Stimulated activated naive CD8-positive, alpha-beta T cell treated with anti-CD3 and anti-CD28 coated beads, Interleukin-15, Interleukin-2, amounts not matched to agents 100 U/mL and 50 U/mL, for 24 hours (primary cell): Measurements from ENCODE around the gene TNFSF15.

ENCODE experiments used
- ATAC-seq: fragments of 150-1000 bp; cut with Tn5 transposase; one replicate; pipeline ENCODE4 v1.10.0; 2021
- DNase-seq: peaks from one replicate; pipeline ENCODE4 v3.0.0; 2021

Gene TNFSF15

GRCh38 chr9:114825126-114825795, 19.4 kb upstream of the TNFSF15 start:
- ATAC-seq (no peak), DNase-seq (no peak)

DNA sequence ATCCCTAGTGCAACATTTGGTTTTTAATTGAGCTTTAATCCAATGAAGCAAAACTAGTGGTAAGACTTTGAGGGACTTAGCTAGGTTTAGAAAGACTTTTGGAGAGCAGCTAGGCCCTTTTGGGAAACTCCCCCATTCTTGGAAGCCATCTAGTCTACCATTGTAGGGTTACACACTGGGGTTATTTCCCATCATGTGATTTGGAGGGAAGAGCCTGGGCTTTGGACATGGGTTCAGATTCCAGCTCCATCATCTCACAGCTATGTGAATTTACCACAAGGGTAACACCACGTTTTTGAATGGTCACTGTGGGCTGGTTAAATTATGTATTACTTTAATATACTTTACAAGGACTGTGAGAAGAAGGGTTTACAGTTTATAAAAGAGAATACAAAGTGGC, 18.3 kb upstream of the TNFSF15 start:
- ATAC-seq (no peak), DNase-seq (no peak)

DNA sequence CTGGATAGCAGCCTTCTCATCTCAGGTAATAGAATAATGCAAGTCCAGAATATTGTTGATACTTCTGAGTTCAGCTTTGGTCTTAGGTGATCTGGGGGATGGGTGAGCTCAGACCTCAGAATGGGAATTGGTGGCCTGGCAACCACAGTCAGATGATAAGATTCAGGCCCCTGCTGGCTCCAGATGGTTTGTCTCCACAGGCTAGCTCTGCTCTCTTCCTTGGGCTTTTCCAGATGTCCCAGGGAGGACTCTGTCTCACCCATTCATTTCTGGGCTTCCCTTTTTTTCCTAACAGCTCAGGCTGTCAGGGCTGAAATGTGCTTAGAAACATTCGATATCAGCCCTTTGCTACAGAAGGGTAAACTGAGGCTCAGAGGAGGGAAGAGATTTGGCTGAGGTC, 17.6 kb upstream of the TNFSF15 start:
- ATAC-seq (no peak), DNase-seq (no peak)

- no peak for DNase-seq
- peak; percentile 47 for ATAC-seq
Measured at GRCh38 chr9:114822708-114823107, 16.9 kb upstream of the TNFSF15 start.

GRCh38 chr9:114820776-114821501, 15.1 kb upstream of the TNFSF15 start:
- no peak for DNase-seq

DNA sequence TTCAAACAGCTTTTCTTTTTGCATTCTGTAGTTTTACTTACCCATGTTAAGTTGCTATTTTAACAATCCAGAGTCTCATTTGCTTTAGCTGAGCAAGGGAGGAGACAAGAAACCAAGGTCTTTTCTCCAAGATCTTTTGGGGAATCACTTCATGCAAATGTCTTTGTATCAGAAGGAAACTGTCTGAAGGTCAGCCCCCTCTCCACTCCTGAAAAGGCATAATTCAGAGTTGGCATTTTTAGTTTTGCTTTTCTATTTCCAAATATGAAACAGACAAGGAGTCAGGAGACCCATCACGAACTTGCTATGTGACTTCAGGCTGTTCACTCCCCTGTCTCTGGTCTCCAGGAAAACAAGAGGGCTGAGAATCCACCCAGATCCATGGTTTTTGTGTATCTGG, 12.3 kb upstream of the TNFSF15 start:
- DNase-seq, result no peak
- ATAC-seq, result no peak

More at GRCh38 chr9:114820776-114821501, 15.1 kb upstream of the TNFSF15 start:
- no peak for ATAC-seq

- DNase-seq, result no peak
- ATAC-seq, result peak; percentile 45
Measured at GRCh38 chr9:114813717-114814418, 8.0 kb upstream of the TNFSF15 start.

DNA sequence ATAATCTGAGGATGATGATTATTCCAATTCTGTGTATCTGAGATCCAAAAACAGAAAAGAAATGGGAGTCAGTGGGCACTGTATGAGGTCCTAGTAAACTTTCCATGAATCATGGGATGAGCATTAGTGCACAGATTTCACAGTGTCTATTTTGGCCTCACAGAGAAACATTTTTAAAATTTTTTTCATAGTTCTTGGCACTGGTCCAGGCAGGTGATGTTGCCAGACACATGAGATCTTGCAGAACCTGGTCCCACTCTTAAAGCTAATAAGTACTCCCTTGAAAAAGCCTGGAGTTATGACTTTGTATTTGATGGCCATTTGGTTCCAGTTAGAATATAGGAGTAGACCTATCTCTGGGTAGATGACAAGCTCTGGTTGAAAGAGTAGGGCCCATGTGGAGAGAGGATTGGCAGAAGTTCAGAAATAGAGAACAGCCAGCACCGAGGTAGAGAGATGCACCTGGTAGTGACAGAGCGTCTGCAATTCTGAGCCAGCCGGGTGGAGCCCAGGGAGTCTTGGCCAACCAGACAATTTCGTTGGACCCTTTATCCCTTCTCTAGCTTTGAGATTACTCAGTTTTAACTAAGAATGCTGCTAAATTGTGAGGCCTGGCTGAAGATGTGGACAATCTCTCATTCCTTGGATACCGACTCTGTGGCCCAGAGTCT, 6.3 kb upstream of the TNFSF15 start:
- no peak for ATAC-seq
- DNase-seq, result no peak

- DNase-seq (no peak), ATAC-seq (no peak)
Measured at GRCh38 chr9:114811301-114811700, 5.5 kb upstream of the TNFSF15 start.

- DNase-seq (no peak), ATAC-seq (no peak)
Measured at GRCh38 chr9:114810614-114811013, 4.8 kb upstream of the TNFSF15 start.

DNA sequence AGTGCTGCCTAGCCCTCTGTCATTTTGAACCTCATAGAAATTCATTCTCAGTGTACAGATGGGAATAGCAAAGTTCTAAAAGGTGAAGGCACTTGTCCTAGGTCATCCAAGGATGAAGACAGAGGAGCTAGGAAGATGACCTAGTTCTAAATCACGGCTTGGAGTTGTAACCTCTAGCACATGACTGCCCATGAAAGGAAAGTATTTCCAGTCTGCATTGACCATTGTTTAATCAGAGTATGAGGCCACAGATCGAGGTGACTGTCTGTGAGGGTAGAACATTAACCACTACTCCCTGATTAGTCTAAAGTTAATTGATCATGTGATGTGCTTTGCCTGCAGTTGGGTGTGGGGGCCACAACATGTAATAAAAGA, 674 bp upstream of the TNFSF15 start:
- DNase-seq (no peak), ATAC-seq (peak; percentile 15)

GRCh38 chr9:114804505-114804904, 1.3 kb downstream of the TNFSF15 start:
- no peak for DNase-seq
- ATAC-seq, result no peak

DNA sequence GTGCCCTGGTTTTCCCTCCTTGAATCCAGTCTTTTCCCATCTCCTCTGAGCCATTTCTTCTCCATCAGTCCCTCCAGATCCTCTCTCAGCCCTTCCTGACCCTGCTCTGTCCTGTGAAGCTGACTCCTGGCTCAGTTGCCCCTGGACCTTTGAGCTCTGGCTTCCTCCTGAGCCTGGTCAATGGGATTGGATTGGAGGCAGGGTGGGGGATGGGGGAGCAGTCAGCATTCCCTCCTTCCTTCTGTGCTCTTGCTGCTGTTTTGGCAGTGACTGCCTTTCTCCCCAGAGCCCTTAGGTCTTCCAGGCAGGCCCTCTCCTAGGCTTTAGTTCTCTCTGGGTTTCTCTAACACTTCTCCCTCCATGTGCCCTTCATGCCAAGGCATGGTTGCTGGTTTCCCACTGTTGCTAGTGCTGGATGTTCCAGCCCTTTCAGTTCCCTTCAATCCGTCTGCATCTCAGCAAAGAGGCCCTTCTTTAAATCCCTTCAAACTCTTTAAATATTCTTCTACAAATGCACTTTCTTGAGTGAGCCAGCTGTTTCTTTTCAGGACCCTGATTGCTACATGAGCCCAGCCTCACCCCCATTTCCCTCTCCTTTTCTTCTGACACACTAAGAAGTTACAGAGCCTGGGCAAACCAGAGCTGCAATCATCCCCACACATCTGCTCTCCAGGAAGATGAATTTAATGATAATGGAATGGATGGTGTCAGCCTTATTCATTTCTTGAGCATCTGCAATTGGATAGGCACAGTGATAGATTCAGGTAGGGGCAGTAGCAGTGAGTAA, 2.2 kb downstream of the TNFSF15 start:
- ATAC-seq, result no peak
- DNase-seq, result no peak

GRCh38 chr9:114799925-114800324, 5.9 kb downstream of the TNFSF15 start:
- DNase-seq (no peak), ATAC-seq (no peak)

- no peak for ATAC-seq
- DNase-seq, result no peak
Measured at GRCh38 chr9:114799441-114799840, 6.4 kb downstream of the TNFSF15 start.

- no peak for ATAC-seq
- DNase-seq, result no peak
Measured at GRCh38 chr9:114798780-114799427, 6.9 kb downstream of the TNFSF15 start.

DNA sequence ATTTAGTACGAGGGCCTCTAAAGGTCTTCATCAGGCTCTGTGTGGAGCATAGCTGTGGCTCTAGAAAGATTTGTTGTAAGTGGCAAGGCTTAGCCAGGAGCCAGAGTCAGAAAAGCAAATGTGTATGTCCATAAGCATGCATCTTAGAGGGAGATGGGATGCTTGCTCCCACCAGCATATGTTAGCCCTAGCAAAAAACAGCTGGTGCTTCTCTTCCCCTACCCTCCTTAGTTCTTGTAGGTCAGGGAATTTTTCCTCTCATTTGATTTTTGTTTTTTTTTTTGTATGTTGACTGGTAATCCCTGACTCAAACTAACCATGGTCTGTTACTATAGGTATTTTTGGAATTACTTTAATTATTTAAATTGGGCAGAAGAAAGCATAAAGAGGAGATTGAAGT, 7.7 kb downstream of the TNFSF15 start:
- DNase-seq, result no peak
- no peak for ATAC-seq

DNA sequence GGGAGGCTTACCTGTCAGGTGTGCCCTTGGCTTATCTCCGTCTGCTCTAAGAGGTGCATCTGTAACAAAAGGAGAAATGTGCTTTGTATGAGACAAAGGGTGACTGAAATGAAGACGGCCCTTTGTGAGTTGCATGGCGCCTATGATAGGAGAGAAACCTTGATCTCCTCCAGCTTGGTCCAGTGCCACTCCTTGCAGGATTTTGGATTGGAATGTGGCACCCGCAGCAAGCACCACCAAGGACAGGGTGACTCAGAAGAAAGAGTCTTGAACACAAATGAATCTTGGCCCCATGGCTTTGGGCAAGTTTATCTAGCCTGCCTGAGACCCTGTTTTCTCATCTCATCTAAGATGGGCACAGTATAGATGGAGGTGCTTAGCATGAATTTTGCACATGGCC, 13.4 kb downstream of the TNFSF15 start:
- no peak for ATAC-seq
- no peak for DNase-seq

GRCh38 chr9:114791736-114792135, 14.1 kb downstream of the TNFSF15 start:
- no peak for ATAC-seq

GRCh38 chr9:114791312-114791711, 14.5 kb downstream of the TNFSF15 start:
- ATAC-seq, result no peak
- no peak for DNase-seq

More at GRCh38 chr9:114791736-114792135, 14.1 kb downstream of the TNFSF15 start:
- no peak for DNase-seq

- ATAC-seq (no peak), DNase-seq (no peak)
Measured at GRCh38 chr9:114790521-114790920, 15.3 kb downstream of the TNFSF15 start.
